ENCODE data around the gene IL18BP.

DNA sequence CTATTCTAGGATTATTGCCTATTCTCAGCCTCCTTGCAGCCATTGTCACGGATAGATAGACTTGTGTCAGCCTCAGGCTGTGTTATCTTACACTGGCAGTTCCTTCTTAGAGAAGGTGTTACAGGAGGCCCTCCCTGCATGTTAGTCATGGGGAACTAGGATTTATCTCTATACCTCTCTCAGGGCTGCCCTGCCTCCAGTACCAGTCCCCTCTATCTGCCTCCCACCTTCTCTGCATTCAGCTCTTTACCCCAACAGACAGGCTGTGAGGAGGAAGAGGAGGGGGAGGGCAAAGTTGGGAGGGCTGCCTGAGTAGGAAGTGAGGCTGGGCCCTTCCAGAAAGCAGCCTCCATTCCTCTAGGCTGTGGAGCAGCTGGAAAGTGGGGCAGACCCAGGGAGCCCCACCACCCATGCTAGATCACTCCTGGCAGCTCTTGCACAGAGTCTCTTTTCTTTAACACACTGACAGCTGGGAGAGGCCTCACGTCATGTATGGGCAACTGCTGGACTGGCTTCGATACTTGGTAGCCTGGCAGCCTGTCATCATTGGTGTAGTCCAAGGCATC, 2.9 kb upstream of the IL18BP start:
- TF ChIP-seq, protein P1, sequence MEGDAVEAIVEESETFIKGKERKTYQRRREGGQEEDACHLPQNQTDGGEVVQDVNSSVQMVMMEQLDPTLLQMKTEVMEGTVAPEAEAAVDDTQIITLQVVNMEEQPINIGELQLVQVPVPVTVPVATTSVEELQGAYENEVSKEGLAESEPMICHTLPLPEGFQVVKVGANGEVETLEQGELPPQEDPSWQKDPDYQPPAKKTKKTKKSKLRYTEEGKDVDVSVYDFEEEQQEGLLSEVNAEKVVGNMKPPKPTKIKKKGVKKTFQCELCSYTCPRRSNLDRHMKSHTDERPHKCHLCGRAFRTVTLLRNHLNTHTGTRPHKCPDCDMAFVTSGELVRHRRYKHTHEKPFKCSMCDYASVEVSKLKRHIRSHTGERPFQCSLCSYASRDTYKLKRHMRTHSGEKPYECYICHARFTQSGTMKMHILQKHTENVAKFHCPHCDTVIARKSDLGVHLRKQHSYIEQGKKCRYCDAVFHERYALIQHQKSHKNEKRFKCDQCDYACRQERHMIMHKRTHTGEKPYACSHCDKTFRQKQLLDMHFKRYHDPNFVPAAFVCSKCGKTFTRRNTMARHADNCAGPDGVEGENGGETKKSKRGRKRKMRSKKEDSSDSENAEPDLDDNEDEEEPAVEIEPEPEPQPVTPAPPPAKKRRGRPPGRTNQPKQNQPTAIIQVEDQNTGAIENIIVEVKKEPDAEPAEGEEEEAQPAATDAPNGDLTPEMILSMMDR (IDR thresholded peaks at IDR 0.05; ENCODE audit: poor library complexity): no peak
- no peak for TF ChIP-seq EZH2 (IDR thresholded peaks at IDR 0.05; ENCODE audit: borderline replicate concordance)

All from hepatocyte (in vitro differentiated cells).